Measurements from ENCODE around the gene FMN1. TPM values are rescaled to one million over a fixed set of nuclear protein-coding genes. Genes with fewer than 3 reads are reported as not detected.
"Not testable (repeated sequence)": the region's sequence is repeated elsewhere in the genome, so short reads cannot be mapped to it uniquely, and the experiment has no call there.

The FMN1 gene
- total RNA-seq, 1 experiment from 2014 or later, result 3.6 TPM

GRCh38 chr15:32857732-32858131 lies 336.8 kb downstream of the FMN1 start:
- no peak for DNase-seq (ENCODE audit: low spot score)

GRCh38 chr15:32856753-32857152 lies 337.8 kb downstream of the FMN1 start:
- peak; percentile 21 for DNase-seq (ENCODE audit: low spot score)

GRCh38 chr15:32855942-32856341 lies 338.6 kb downstream of the FMN1 start:
- peak; percentile 97 for DNase-seq (ENCODE audit: low spot score)

GRCh38 chr15:32853592-32853991 lies 340.9 kb downstream of the FMN1 start:
- DNase-seq (ENCODE audit: low spot score), result no peak

- no peak for DNase-seq (ENCODE audit: low spot score)
Observed at GRCh38 chr15:32852771-32853170, 341.7 kb downstream of the FMN1 start.

- no peak for DNase-seq (ENCODE audit: low spot score)
Observed at GRCh38 chr15:32852017-32852416, 342.5 kb downstream of the FMN1 start.

- DNase-seq (ENCODE audit: low spot score), result no peak
Observed at GRCh38 chr15:32851572-32851971, 342.9 kb downstream of the FMN1 start.

- peak; percentile 90 for DNase-seq (ENCODE audit: low spot score)
Observed at GRCh38 chr15:32849769-32850668, 344.5 kb downstream of the FMN1 start.

- not testable (repeated sequence) for DNase-seq (ENCODE audit: low spot score)
Observed at GRCh38 chr15:32846671-32847070, 347.8 kb downstream of the FMN1 start.

GRCh38 chr15:32844118-32844711 lies 350.3 kb downstream of the FMN1 start:
- DNase-seq (ENCODE audit: low spot score), result peak; percentile 35

- DNase-seq (ENCODE audit: low spot score), result peak; percentile 41
Observed at GRCh38 chr15:32843219-32843815, 351.2 kb downstream of the FMN1 start.

GRCh38 chr15:32842081-32842480 lies 352.4 kb downstream of the FMN1 start:
- DNase-seq (ENCODE audit: low spot score), result no peak

GRCh38 chr15:32840507-32841245 lies 353.8 kb downstream of the FMN1 start:
- peak; percentile 24 for DNase-seq (ENCODE audit: low spot score)

GRCh38 chr15:32838820-32839219 lies 355.7 kb downstream of the FMN1 start:
- DNase-seq (ENCODE audit: low spot score), result peak; percentile 95

GRCh38 chr15:32838338-32838737 lies 356.2 kb downstream of the FMN1 start:
- no peak for DNase-seq (ENCODE audit: low spot score)

- no peak for DNase-seq (ENCODE audit: low spot score)
Observed at GRCh38 chr15:32837935-32838334, 356.6 kb downstream of the FMN1 start.

GRCh38 chr15:32834156-32834555 lies 360.4 kb downstream of the FMN1 start:
- no peak for DNase-seq (ENCODE audit: low spot score)

GRCh38 chr15:32833379-32833821 lies 361.1 kb downstream of the FMN1 start:
- no peak for DNase-seq (ENCODE audit: low spot score)

- no peak for DNase-seq (ENCODE audit: low spot score)
Observed at GRCh38 chr15:32831485-32831884, 363.0 kb downstream of the FMN1 start.

GRCh38 chr15:32830241-32830640 lies 364.3 kb downstream of the FMN1 start:
- DNase-seq (ENCODE audit: low spot score), result no peak

GRCh38 chr15:32829436-32829835 lies 365.1 kb downstream of the FMN1 start:
- no peak for DNase-seq (ENCODE audit: low spot score)
